HG02885 (cell line): ENCODE data around the gene RBM47.
A peak's percentile ranks its signal among the peaks of the same experiment; 100 is the strongest.
"Not testable (repeated sequence)": the region's sequence is repeated elsewhere in the genome, so short reads cannot be mapped to it uniquely, and the experiment has no call there.

Source experiments
- ATAC-seq: cut with Tn5 transposase; IDR thresholded peaks from one replicate; pipeline ENCODE4 v1.9.1; 2021; ENCODE audit warnings: mild to moderate bottlenecking; ENCODE audit not compliant: unreplicated experiment, poor library complexity

RBM47 gene

GRCh38 chr4:40546506-40546905, 83.2 kb downstream of the RBM47 start:
- ATAC-seq = no peak

- ATAC-seq = not testable (repeated sequence)
Observed at GRCh38 chr4:40545487-40545886, 84.2 kb downstream of the RBM47 start.

DNA sequence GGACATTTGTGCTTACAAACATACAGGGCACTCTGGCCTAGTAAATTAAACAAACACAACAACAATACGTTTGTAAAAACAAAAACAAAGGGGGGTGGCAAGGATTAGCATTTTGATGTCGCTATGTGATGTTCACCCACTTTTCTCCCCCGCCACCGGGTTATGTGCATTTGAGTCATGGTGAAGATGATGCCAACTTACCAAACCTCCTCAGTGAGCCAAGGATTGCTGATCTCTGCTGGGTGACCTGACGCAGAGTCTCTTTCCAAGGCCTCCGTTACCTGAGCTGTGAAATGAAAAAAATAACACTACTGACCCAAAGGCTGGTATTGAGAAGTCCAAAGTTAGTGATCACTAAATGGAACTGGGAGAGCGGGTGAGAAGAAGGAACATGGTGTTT, 85.4 kb downstream of the RBM47 start:
- no peak for ATAC-seq

DNA sequence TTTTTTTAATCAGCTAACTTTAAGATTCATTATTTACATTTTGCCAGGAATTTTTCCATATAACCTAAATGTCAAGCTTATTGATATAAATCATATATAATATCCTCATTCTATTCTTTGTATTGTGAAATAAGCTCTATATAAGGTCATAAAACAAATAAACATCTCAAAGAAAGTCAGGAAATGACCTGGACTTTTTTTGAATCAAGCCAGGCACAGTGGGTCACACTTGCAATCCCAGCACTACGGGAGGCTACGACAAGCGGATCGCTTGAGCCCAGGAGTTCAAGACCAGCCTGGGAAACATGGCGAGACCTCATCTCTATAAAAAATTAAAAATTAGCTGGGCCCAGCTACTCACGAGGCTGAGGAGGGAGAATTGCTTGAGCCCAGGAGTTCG, 88.9 kb downstream of the RBM47 start:
- ATAC-seq = no peak

- ATAC-seq = peak; percentile 85
Observed at GRCh38 chr4:40536032-40536431, 93.6 kb downstream of the RBM47 start.

DNA sequence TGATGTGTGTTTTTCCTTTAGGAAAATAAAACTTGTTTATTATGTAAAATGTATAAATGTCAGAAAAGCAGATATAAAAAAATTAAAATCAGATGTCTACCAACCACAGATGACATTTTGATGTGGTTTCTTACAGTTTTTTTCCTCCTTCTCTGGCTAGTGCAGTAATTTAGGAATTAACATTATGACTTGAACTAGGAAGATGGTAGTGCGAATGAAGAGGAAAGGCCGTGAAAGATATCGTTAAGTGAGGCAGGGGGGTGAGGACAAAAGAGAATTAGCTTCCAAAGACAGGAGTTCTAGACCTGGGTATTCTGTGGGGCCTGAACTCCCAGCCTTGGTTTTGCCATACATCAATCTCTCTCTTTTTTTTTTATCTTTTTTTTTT, 98.0 kb downstream of the RBM47 start:
- no peak for ATAC-seq

- no peak for ATAC-seq
Observed at GRCh38 chr4:40530961-40531635, 98.6 kb downstream of the RBM47 start.

- no peak for ATAC-seq
Observed at GRCh38 chr4:40526741-40527140, 102.9 kb downstream of the RBM47 start.

GRCh38 chr4:40525752-40526598, 103.7 kb downstream of the RBM47 start:
- ATAC-seq = no peak

- no peak for ATAC-seq
Observed at GRCh38 chr4:40524366-40525041, 105.2 kb downstream of the RBM47 start.

GRCh38 chr4:40523581-40523980, 106.1 kb downstream of the RBM47 start:
- no peak for ATAC-seq

GRCh38 chr4:40521957-40522356, 107.7 kb downstream of the RBM47 start:
- no peak for ATAC-seq

- no peak for ATAC-seq
Observed at GRCh38 chr4:40520533-40520932, 109.1 kb downstream of the RBM47 start.

GRCh38 chr4:40517081-40517480, 112.6 kb downstream of the RBM47 start:
- ATAC-seq = not testable (repeated sequence)

- peak; percentile 38 for ATAC-seq
Observed at GRCh38 chr4:40516651-40517050, 113.0 kb downstream of the RBM47 start.

DNA sequence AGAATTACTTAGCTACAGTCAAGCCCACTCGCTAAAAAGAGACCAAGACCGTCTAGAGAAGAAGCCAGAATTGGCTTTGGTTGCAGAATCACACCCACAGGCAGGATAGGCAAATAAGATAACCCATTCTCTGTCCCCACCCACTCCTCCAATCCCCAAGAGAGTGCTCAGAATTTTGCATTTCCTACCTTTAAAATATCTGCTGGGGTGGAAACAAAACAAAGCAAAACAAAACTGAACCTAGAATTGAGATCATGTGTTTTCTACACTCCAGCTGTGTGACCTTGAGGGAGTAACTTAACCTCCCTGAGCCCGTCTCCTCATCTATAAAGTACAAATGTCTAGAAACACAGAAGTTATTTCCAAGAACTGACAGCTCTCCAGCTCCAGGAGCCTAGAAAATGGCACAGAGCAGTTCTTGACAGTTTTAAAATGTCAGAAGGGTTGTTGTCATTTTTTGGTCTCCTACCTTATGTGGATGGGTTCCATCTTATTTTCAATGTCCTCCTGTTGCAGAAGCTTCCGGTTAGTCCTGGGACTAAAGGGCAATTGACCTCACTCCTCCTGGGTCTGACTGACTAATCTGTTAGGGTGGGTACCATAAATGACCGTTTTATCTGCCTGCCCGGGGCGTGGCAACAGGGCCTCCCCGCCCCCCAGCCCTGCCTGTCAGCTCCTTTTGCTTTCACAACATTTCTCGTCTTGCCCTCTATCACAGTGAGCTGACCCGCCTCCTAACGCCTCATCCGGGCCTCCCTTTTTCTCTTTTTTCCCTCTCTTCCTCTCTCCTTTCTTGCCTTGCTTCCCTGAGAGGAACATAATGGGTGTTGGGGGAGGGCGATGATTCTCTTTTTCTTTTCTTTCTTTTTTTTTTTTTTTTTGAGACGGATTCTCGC, 114.0 kb downstream of the RBM47 start:
- peak; percentile 85 for ATAC-seq

GRCh38 chr4:40515037-40515397, 114.6 kb downstream of the RBM47 start:
- no peak for ATAC-seq

GRCh38 chr4:40514497-40514951, 115.1 kb downstream of the RBM47 start:
- no peak for ATAC-seq

GRCh38 chr4:40511036-40511614, 118.5 kb downstream of the RBM47 start:
- no peak for ATAC-seq

DNA sequence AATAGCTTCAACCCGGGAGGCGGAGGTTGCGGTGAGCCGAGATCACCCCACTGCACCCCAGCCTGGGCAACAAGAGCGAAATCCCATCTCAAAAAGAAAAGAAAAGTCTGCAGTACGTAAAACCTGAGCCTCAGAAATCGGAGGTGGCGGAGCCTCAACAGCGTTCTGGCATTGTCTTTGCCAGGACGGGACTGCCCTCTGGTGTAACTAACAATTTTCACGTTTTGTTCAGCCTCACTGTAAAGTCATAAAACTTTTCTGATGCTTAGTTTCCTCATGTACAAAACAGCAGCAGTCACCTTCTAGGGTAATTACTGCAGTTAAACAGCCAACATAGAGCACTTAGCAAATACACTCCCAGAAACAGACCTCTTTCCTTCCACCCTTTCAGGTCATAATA, 121.7 kb downstream of the RBM47 start:
- no peak for ATAC-seq
